ENCODE results near the gene SYT7.

- TF ChIP-seq, protein P1, sequence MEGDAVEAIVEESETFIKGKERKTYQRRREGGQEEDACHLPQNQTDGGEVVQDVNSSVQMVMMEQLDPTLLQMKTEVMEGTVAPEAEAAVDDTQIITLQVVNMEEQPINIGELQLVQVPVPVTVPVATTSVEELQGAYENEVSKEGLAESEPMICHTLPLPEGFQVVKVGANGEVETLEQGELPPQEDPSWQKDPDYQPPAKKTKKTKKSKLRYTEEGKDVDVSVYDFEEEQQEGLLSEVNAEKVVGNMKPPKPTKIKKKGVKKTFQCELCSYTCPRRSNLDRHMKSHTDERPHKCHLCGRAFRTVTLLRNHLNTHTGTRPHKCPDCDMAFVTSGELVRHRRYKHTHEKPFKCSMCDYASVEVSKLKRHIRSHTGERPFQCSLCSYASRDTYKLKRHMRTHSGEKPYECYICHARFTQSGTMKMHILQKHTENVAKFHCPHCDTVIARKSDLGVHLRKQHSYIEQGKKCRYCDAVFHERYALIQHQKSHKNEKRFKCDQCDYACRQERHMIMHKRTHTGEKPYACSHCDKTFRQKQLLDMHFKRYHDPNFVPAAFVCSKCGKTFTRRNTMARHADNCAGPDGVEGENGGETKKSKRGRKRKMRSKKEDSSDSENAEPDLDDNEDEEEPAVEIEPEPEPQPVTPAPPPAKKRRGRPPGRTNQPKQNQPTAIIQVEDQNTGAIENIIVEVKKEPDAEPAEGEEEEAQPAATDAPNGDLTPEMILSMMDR (conservative IDR thresholded peaks at IDR 0.05; ENCODE audit: low read depth, low read length), result no peak
- TF ChIP-seq RFX5 (IDR thresholded peaks at IDR 0.05; ENCODE audit: low read depth, low read length), result no peak
- TF ChIP-seq, protein P2, sequence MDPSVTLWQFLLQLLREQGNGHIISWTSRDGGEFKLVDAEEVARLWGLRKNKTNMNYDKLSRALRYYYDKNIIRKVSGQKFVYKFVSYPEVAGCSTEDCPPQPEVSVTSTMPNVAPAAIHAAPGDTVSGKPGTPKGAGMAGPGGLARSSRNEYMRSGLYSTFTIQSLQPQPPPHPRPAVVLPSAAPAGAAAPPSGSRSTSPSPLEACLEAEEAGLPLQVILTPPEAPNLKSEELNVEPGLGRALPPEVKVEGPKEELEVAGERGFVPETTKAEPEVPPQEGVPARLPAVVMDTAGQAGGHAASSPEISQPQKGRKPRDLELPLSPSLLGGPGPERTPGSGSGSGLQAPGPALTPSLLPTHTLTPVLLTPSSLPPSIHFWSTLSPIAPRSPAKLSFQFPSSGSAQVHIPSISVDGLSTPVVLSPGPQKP (IDR thresholded peaks at IDR 0.05; ENCODE audit: borderline replicate concordance, low read depth, low read length), result no peak
- TF ChIP-seq MAFK (IDR thresholded peaks at IDR 0.05; ENCODE audit: low read depth, low read length), result no peak
Observed at GRCh38 chr11:61513143-61513765, 67.6 kb downstream of the SYT7 start.

Measured in IMR-90 (cell line).